AG10803 (cell line): ENCODE results near the gene DAP.
A peak's percentile ranks its signal among the peaks of the same experiment; 100 is the strongest.

ENCODE experiments used
- DNase-seq: peaks from one replicate; pipeline ENCODE4 v3.0.0; 2010; ENCODE audit warnings: low read depth
- H3K4me3 ChIP-seq: 2 replicates; pipeline ENCODE4 v1.5.1; 2011; ENCODE audit warnings: mild to moderate bottlenecking, low read length, control low read depth
- CTCF ChIP-seq: conservative IDR thresholded peaks from 2 replicates; pipeline ENCODE4 v1.5.1; 2011; ENCODE audit warnings: mild to moderate bottlenecking, low read length, control low read depth, inconsistent platforms

The DAP gene

GRCh38 chr5:10743526-10743925 lies 17.5 kb downstream of the DAP start:
- no peak for TF ChIP-seq CTCF
- no peak overlapping the region for H3K4me3 ChIP-seq
- DNase-seq, result no peak

GRCh38 chr5:10741661-10742060 lies 19.4 kb downstream of the DAP start:
- TF ChIP-seq CTCF, result 0 out of 2 replicates have a peak, but pooled peaks have one; percentile 6
- no peak for DNase-seq
- H3K4me3 ChIP-seq, result no peak overlapping the region

GRCh38 chr5:10740384-10740783 lies 20.6 kb downstream of the DAP start:
- no peak overlapping the region for H3K4me3 ChIP-seq
- DNase-seq, result no peak
- no peak for TF ChIP-seq CTCF

- TF ChIP-seq CTCF, result no peak
- H3K4me3 ChIP-seq, result no peak overlapping the region
- DNase-seq, result no peak
These were observed 23.2 kb downstream of the DAP start for GRCh38 chr5:10737880-10738279.

- H3K4me3 ChIP-seq, result no peak overlapping the region
- DNase-seq, result no peak
- no peak for TF ChIP-seq CTCF
These were observed 24.2 kb downstream of the DAP start for GRCh38 chr5:10736808-10737207.

- no peak for TF ChIP-seq CTCF
- no peak for DNase-seq
- no peak overlapping the region for H3K4me3 ChIP-seq
These were observed 24.7 kb downstream of the DAP start for GRCh38 chr5:10736354-10736753.

GRCh38 chr5:10735569-10736276 lies 25.3 kb downstream of the DAP start:
- TF ChIP-seq CTCF, result no peak
- no peak overlapping the region for H3K4me3 ChIP-seq
- DNase-seq, result no peak
